ENCODE data around the gene IL1RAPL1.

Gene IL1RAPL1

DNA sequence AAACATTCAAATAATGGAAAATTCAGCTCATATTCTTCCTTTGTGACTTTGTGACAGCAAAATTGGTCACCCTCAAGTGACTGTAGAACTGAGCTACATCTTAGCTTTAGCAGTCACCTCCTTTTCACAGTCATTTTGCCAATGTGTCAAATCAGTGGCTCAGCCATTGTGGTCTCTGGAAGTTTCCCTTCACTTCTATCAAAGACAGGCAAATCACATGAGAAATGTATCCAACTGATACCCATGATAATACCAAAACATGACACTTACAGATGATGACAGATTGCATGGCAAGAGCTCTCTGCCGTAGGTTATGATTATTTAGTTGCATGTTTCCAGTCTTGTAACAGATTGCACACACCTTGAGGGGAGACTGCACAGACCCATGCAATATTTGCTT, 1078.3 kb downstream of the IL1RAPL1 start:
- no peak for DNase-seq

DNA sequence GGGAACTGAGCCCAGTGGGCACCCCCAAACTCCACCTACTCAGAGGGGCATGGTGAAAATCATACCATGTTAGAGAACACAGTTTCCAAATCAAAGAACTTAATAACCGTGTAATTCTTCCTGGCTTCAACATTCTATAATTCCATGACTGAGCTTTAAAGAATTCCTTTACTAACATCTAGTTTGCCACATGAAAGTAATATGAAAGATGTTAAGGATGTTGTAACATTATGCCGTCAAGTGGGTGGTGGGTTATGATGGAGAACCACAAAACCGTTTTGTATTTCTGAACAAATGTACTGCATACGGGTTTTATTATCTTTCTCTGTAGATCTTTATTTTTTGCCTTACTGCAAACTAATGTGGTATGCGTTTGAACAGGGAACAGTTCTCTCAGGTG, 1079.1 kb downstream of the IL1RAPL1 start:
- DNase-seq = no peak

GRCh38 chrX:29671421-29671820, 1084.2 kb downstream of the IL1RAPL1 start:
- DNase-seq = no peak

- no peak for DNase-seq
These were observed 1100.4 kb downstream of the IL1RAPL1 start for GRCh38 chrX:29687687-29688086.

- DNase-seq = no peak
These were observed 1102.8 kb downstream of the IL1RAPL1 start for GRCh38 chrX:29690061-29690460.

- DNase-seq = no peak
These were observed 1103.8 kb downstream of the IL1RAPL1 start for GRCh38 chrX:29691044-29691443.

DNA sequence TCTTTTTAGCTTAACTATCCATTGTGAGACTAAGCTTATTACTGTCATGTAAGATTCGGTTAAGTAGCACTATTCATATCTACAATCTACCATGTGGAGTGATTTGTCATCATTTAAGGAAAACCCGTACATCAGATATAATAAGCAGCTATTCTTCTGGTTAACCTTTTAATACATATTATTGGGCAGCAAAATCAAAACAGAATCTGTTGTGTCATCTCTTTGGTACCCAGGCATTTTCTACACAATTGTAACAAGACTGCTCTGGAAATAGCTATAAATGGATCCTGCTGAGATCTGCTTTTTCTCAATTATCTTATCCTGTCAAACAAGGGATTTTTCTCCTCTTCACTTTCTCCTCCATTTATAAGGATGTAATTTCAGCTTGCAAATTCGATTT, 1106.7 kb downstream of the IL1RAPL1 start:
- DNase-seq = no peak

GRCh38 chrX:29699239-29699638, 1112.0 kb downstream of the IL1RAPL1 start:
- DNase-seq = no peak

DNA sequence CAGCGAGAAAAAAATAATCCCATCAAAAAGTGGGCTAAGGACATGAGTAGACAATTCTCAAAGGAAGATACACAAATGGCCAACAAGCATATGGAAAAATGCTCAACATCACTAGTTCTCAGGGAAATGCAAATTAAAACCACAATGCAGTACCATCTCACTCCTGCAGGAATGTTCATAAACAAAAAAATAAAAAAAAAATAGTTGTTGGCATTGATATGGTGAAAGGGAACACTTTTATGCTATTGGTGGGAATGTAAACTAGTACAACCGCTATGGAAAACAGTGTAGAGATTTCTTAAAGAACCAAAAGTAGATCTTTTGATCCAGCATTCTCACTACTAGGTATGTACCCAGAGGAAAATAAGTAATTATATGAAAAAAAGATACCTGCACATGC, 1119.8 kb downstream of the IL1RAPL1 start:
- DNase-seq = no peak

- DNase-seq = no peak
These were observed 1133.9 kb downstream of the IL1RAPL1 start for GRCh38 chrX:29721152-29721551.

- DNase-seq = no peak
These were observed 1137.1 kb downstream of the IL1RAPL1 start for GRCh38 chrX:29724316-29724715.

GRCh38 chrX:29726811-29727210, 1139.6 kb downstream of the IL1RAPL1 start:
- no peak for DNase-seq

GRCh38 chrX:29728639-29729038, 1141.4 kb downstream of the IL1RAPL1 start:
- no peak for DNase-seq

DNA sequence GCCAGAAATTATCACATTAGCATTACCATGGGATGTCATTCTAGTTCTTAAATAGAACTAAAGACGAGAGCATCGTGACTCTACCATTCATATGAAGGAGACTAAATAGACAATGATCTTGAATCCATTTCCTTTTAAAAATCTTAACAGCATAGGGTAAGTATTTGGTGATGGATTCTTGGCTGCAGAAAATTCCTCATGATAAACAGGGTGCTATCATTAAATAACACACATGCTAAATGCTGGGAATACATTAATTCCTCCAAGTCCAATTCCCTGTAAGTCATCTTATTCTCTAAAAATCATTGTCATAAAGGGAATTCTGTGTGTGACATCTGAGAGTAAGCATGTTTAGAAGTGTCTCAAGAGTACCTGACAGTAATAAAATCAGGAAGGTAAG, 1157.7 kb downstream of the IL1RAPL1 start:
- no peak for DNase-seq

GRCh38 chrX:29746326-29746725, 1159.1 kb downstream of the IL1RAPL1 start:
- no peak for DNase-seq

- DNase-seq = no peak
These were observed 1174.8 kb downstream of the IL1RAPL1 start for GRCh38 chrX:29762006-29762405.

- no peak for DNase-seq
These were observed 1188.6 kb downstream of the IL1RAPL1 start for GRCh38 chrX:29775890-29776289.

DNA sequence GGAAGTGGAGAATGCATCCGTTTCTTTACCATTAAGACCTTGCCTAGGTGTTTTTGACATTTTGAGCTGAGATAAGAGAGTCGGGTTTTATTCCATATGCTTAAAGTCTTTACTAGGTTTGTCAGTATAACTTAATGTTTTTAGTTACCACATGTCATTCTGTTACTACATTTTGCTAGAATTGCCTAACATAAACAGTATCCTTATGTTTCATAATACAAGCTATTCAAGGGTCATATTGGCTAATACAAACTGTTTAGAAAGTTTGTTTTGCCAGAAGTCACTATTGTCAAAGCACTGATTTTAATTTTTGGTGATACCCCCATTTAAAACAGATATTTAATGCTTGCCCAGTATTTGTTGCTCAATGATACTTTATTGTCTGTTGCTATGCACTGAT, 1200.4 kb downstream of the IL1RAPL1 start:
- DNase-seq = no peak

DNA sequence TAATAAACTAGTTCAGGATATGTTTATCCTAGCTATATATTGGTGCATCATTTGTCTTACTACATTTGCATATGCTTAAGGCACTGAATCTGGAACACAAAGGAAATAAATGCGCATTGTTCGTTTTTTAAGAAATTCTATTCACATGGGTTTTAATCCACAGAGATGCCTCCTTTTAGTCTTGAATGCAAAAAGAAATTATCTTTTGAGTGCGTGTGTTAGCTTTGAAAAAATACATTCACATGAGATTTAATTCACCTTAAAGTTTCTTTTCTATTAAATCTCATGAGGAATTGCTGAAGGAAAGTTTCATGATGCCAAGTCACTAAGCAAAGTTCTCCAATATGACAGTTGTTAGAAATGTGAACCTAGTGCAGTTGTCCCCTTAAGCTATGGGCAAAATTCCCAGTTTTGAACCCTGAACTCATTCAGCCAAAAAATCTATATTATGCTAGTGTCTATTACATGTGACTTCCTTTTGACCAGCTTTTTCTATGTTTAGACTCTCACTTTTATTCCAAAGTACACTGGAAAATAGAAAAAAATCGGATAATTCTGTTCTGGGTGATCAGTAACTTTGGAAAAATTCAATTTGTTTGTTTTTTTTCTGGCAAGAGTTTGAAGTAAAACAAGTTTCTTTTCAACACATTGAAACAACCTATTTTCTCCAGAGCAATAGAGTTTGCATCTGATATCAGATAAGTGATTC, 1201.9 kb downstream of the IL1RAPL1 start:
- DNase-seq = no peak

- DNase-seq = no peak
These were observed 1205.1 kb downstream of the IL1RAPL1 start for GRCh38 chrX:29792335-29792734.

GRCh38 chrX:29797156-29797555, 1209.9 kb downstream of the IL1RAPL1 start:
- DNase-seq = no peak

- no peak for DNase-seq
These were observed 1211.2 kb downstream of the IL1RAPL1 start for GRCh38 chrX:29798469-29798868.

GRCh38 chrX:29813174-29813573, 1225.9 kb downstream of the IL1RAPL1 start:
- no peak for DNase-seq

DNA sequence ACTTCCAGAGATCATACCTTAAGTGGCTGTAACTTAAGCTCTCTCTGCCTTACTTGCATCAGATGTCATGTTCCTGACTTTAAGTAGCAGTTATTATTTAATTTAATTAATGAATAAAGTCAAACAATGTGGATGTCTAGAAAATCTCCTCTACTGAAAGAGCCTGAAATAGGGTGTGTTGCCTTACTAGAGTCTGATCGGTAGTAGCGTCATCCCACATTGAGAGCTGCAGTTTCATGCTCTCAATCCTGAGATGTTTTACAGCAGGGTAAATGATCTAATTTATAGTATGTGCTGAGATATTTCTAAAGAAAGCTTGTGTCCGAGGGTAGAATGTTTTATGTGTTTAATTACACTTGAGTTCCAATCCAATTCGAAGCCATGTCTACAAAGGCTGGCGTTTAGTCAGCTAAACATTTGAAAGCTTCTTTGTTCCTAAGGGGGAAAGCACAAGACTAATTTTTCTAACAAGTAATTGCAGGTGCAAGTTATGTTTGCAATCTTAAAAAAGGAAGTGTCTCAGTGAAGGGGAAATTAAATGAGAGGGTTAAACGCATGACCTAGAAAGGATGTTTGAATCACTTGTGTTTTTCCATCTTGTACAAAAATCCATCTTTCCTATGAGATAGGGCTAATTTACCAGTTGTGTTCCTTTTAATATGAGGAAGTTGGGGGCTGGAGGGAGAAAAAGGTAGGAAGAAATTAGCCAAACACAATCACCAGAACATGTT, 1237.1 kb downstream of the IL1RAPL1 start:
- DNase-seq = no peak

- DNase-seq = no peak
These were observed 1239.5 kb downstream of the IL1RAPL1 start for GRCh38 chrX:29826742-29827141.
